Measurements from ENCODE around the gene CDH16.
"Not testable (repeated sequence)": the region's sequence is repeated elsewhere in the genome, so short reads cannot be mapped to it uniquely, and the experiment has no call there.

Gene CDH16

GRCh38 chr16:66910175-66910940 is 8.3 kb downstream of the CDH16 start:
- no peak for DNase-seq

- DNase-seq: no peak
Measured at GRCh38 chr16:66908762-66909559, 9.7 kb downstream of the CDH16 start.

- DNase-seq: no peak
Measured at GRCh38 chr16:66908116-66908515, 10.6 kb downstream of the CDH16 start.

- no peak for DNase-seq
Measured at GRCh38 chr16:66906916-66907836, 11.5 kb downstream of the CDH16 start.

- DNase-seq: no peak
Measured at GRCh38 chr16:66905633-66906539, 12.8 kb downstream of the CDH16 start.

GRCh38 chr16:66904846-66905632 is 13.6 kb downstream of the CDH16 start:
- DNase-seq: no peak

GRCh38 chr16:66904428-66904845 is 14.2 kb downstream of the CDH16 start:
- DNase-seq: no peak

- DNase-seq: no peak
Measured at GRCh38 chr16:66903544-66904427, 14.9 kb downstream of the CDH16 start.

- no peak for DNase-seq
Measured at GRCh38 chr16:66902648-66903543, 15.8 kb downstream of the CDH16 start.

GRCh38 chr16:66901626-66902025 is 17.1 kb downstream of the CDH16 start:
- DNase-seq: no peak

- no peak for DNase-seq
Measured at GRCh38 chr16:66900721-66901441, 17.8 kb downstream of the CDH16 start.

- DNase-seq: peak; percentile 51
Measured at GRCh38 chr16:66899945-66900710, 18.6 kb downstream of the CDH16 start.

- no peak for DNase-seq
Measured at GRCh38 chr16:66899310-66899944, 19.3 kb downstream of the CDH16 start.

GRCh38 chr16:66898933-66899309 is 19.8 kb downstream of the CDH16 start:
- no peak for DNase-seq

- no peak for DNase-seq
Measured at GRCh38 chr16:66898207-66898606, 20.5 kb downstream of the CDH16 start.

GRCh38 chr16:66896682-66897081 is 22.0 kb downstream of the CDH16 start:
- DNase-seq: not testable (repeated sequence)

GRCh38 chr16:66895999-66896398 is 22.7 kb downstream of the CDH16 start:
- DNase-seq: no peak

All from DMS79 (cell line).